DOHH2 (cell line): ENCODE data around the gene PPP1R12A.

Experiments used
- CTCF ChIP-seq: fragments of 200-600 bp; sonication (generic); IDR thresholded peaks from one replicate; pipeline ENCODE4 v1.5.1; 2014; ENCODE audit warnings: antibody characterized with exemption, mild to moderate bottlenecking, low read depth, low read length; ENCODE audit not compliant: poor library complexity, severe bottlenecking
- EZH2phosphoT487 ChIP-seq: fragments of 200-600 bp; sonication (generic); IDR thresholded peaks from 2 replicates; pipeline ENCODE4 v1.6.1; 2017; ENCODE audit warnings: borderline replicate concordance, mild to moderate bottlenecking, antibody characterized with exemption, low read length, moderate library complexity, mixed read lengths

- TF ChIP-seq CTCF (no peak), EZH2phosphoT487 (no peak)
Observed at GRCh38 chr12:79858518-79858917, 76.4 kb downstream of the PPP1R12A start.
